Spleen (tissue), 11 donors: ENCODE measurements around the gene TNNI3. TPM values are rescaled to one million over a fixed set of nuclear protein-coding genes. Genes with fewer than 3 reads are reported as not detected.

ENCODE experiments used
- DNase-seq: peaks from one replicate; pipeline ENCODE4 v3.0.0-alpha.2; 2020
- H3K27ac ChIP-seq, 8 donors: fragments of 200-600 bp; sonication (generic) in 7 of 8; 1 replicate in 4 of 8; 2 replicates in 4 of 8; pipeline versions ENCODE4 v1.5.0 to v1.8.0; 2016 to 2021; ENCODE audit warnings: inconsistent platforms in 4 of 8, mild to moderate bottlenecking in 4 of 8, moderate library complexity in 1 of 8
- H3K27me3 ChIP-seq, 7 donors: fragments of 200-600 bp; sonication (generic) in 6 of 7; replicated peaks in 1 of 7; 1 replicate in 4 of 7; 2 replicates in 3 of 7; pipeline versions ENCODE4 v1.5.0 to v1.8.0; 2016 to 2021; ENCODE audit warnings: inconsistent platforms in 3 of 7, mild to moderate bottlenecking in 1 of 7
- H3K36me3 ChIP-seq, 6 donors: fragments of 200-600 bp; sonication (generic) in 5 of 6; 1 replicate in 4 of 6; 2 replicates in 2 of 6; pipeline versions ENCODE4 v1.5.0 to v1.8.0; 2016 to 2021; ENCODE audit warnings: inconsistent platforms in 2 of 6
- H3K4me1 ChIP-seq, 6 donors: fragments of 200-600 bp; sonication (generic) in 5 of 6; 1 replicate in 3 of 6; 2 replicates in 3 of 6; pipeline versions ENCODE4 v1.5.0 to v1.8.0; 2016 to 2021; ENCODE audit warnings: inconsistent platforms in 3 of 6
- H3K4me3 ChIP-seq, 8 donors: fragments of 200-600 bp; sonication (generic) in 7 of 8; 1 replicate in 4 of 8; 2 replicates in 4 of 8; pipeline versions ENCODE4 v1.5.0 to v1.8.0; 2016 to 2021; ENCODE audit warnings: inconsistent platforms in 4 of 8, mild to moderate bottlenecking in 4 of 8, moderate library complexity in 2 of 8
- H3K9me3 ChIP-seq, 8 donors: fragments of 200-600 bp; sonication (generic) in 7 of 8; 1 replicate in 4 of 8; 2 replicates in 4 of 8; pipeline versions ENCODE4 v1.5.0 to v1.8.0; 2016 to 2021; ENCODE audit warnings: inconsistent platforms in 4 of 8
- CTCF ChIP-seq, 11 experiments: fragments of 200-600 bp in 7 of 11; fragments of 450-650 bp in 4 of 11; sonication (generic) in 4 of 11; IDR thresholded peaks in 8 of 11; conservative IDR thresholded peaks in 3 of 11; 1 replicate in 7 of 11; 2 replicates in 4 of 11; pipeline versions ENCODE4 v1.4.0 to v1.8.0; 2016 to 2021; ENCODE audit warnings: antibody characterized with exemption in 11 of 11, inconsistent platforms in 4 of 11, mild to moderate bottlenecking in 1 of 11
- POLR2A ChIP-seq, 3 donors: fragments of 450-650 bp; IDR thresholded peaks; one replicate each; pipeline ENCODE4 v1.5.1; 2017; ENCODE audit warnings: antibody characterized with exemption in 3 of 3, mild to moderate bottlenecking in 1 of 3
- POLR2AphosphoS5 ChIP-seq, 3 donors: sonication (generic); formaldehyde crosslinking; IDR thresholded peaks; one replicate each; pipeline ENCODE4 v1.5.1; 2017; ENCODE audit warnings: antibody characterized with exemption in 3 of 3
- WGBS, 5 donors: extraction: QIAGEN DNeasy Blood & Tissue Kit in 3 of 5; methylation state at CpG; one replicate each; pipeline versions ENCODE4 v1.1.5 to v1.1.7; 2013 to 2018; 5-methylcytosine and 5-hydroxymethylcytosine counted together
- intact Hi-C: fragments of 100-400 bp; cut with DNase I; formaldehyde crosslinking; loops from one replicate; pipeline ENCODE4 v1.15.0; 2023; ENCODE audit warnings: low total_unique reads
- polyA plus RNA-seq, 3 donors: library from polyadenylated mRNA; stranded (reverse); fragments of 200-250 nt; gene quantifications; one replicate each; pipeline ENCODE4 v1.2.1, GENCODE V29; 2013
- total RNA-seq, 7 donors: library from RNA; depleted of rRNA in 3 of 7; stranded (reverse); fragments of >200 nt in 3 of 7; fragmentation: NEBNext Ultra II Directional in 4 of 7; extraction: Animal tissue kit (Norgen Biotek cat#: 25700) in 4 of 7; gene quantifications; one replicate each; pipeline versions ENCODE4 v1.1.0 to v1.2.1, GENCODE V29; 2016 to 2021
- donor health status: healthy with polysubstance abuse.
- donor health status: DM: no; HTN: no; CAD: no; lungs with moderate emphysema.
- donor health status: DM: no; HTN: no; CAD: no.
- donor health status: Bipolar disorder and iron deficiency.
- donor health status: healthy.
- donor health status: DM: no; HTN: no; CAD: no.
- donor health status: DM: yes; HTN: yes; CAD: no.

TNNI3 gene
- total and polyA plus RNA-seq, 10 donors: 0.15 to 0.74 (median 0.70) TPM; not detected in 7

DNA sequence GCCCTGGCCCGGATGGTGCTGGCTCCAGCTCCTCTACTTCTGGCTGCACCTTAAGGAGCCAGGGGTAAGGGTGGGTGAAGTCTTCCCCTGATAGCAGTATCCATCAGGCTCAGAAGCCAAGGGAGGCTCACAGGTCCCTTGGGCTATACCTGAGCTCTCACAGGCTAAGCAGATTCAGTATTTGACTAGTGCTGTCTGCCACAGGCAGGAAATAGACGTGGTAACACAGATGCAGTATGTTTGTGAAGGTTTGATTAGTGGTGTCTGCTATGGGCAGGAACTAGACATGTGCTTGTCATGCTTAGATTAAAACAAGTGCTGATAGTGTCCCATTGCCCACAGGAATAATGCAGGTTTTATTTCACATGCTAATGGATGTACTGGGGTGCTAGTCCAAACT is 18.5 kb upstream of the TNNI3 start:
- Histone ChIP-seq H3K4me3 (no peak overlapping the region), H3K36me3 (no peaks in the 10 kb centered on the region), H3K27me3 (peaks cover 11 to 100% (median 86%) of the 10 kb centered on the region in 7 donors), H3K9me3 (peaks cover 0 to 4% (median 0%) of the 10 kb centered on the region in 8 donors), H3K4me1 (peaks cover 14 to 48% (median 33%) of the 10 kb centered on the region in 6 donors), H3K27ac (no peak overlapping the region)
- intact Hi-C loops: no loop called here
- DNase-seq: no peak
- TF ChIP-seq POLR2A (IDR thresholded peaks at IDR 0.05) (no peak), POLR2AphosphoS5 (IDR thresholded peaks at IDR 0.05) (no peak), CTCF (IDR thresholded peaks at IDR 0.05 in 8 of 11, conservative IDR thresholded peaks at IDR 0.05 in 3 of 11) (no peak)
- WGBS, 5 donors: 30 to 50% (median 41%) methylated on average over 2 of the region's 2 CpGs

GRCh38 chr19:55175117-55175867 is 17.8 kb upstream of the TNNI3 start:
- peaks cover 14 to 45% (median 32%) of the 10 kb centered on the region in 6 donors for H3K4me1 ChIP-seq
- intact Hi-C loops: no loop called here
- DNase-seq: no peak
- no peaks in the 10 kb centered on the region for H3K36me3 ChIP-seq
- peaks cover 0 to 4% (median 0%) of the 10 kb centered on the region in 8 donors for H3K9me3 ChIP-seq
- no peak overlapping the region for H3K4me3 ChIP-seq
- peaks cover 11 to 100% (median 85%) of the 10 kb centered on the region in 7 donors for H3K27me3 ChIP-seq
- no peak overlapping the region for H3K27ac ChIP-seq
- WGBS, 5 donors: 50 to 71% (median 58%) methylated on average over 43 of the region's 43 CpGs
- TF ChIP-seq POLR2A (IDR thresholded peaks at IDR 0.05) (no peak), POLR2AphosphoS5 (IDR thresholded peaks at IDR 0.05) (no peak), CTCF (IDR thresholded peaks at IDR 0.05 in 8 of 11, conservative IDR thresholded peaks at IDR 0.05 in 3 of 11) (no peak)

- no peak for DNase-seq
- Histone ChIP-seq H3K9me3 (peaks cover 0 to 4% (median 0%) of the 10 kb centered on the region in 8 donors), H3K27me3 (peaks cover 11 to 100% (median 85%) of the 10 kb centered on the region in 7 donors), H3K4me3 (peak overlapping the region in 1 of 8 donors; percentile 71), H3K27ac (no peak overlapping the region), H3K36me3 (no peaks in the 10 kb centered on the region), H3K4me1 (peaks cover 7 to 37% (median 24%) of the 10 kb centered on the region in 6 donors)
- no peak for TF ChIP-seq CTCF (IDR thresholded peaks at IDR 0.05 in 8 of 11, conservative IDR thresholded peaks at IDR 0.05 in 3 of 11)
- intact Hi-C loops: no loop called here
- WGBS, 5 donors: 46 to 69% (median 61%) methylated on average over 20 to 21 of the region's 21 CpGs
Observed at GRCh38 chr19:55174425-55175116, 17.0 kb upstream of the TNNI3 start.
